GM19239 (cell line): ENCODE data around the gene CCDC66.

ENCODE experiments used
- DNase-seq: peaks from one replicate; pipeline ENCODE4 v3.0.0; 2011; ENCODE audit warnings: low spot score; ENCODE audit not compliant: insufficient read length
- FAIRE-seq: peaks from 2 replicates; lab custom pipeline; 2011; peaks lifted over from hg19 to GRCh38; lab: Jason Lieb, UNC

CCDC66 gene

GRCh38 chr3:56620371-56620770 is 63.4 kb downstream of the CCDC66 start:
- no peak for DNase-seq

GRCh38 chr3:56621681-56622080 is 64.7 kb downstream of the CCDC66 start:
- DNase-seq (no peak), FAIRE-seq (no peak)

More at GRCh38 chr3:56620371-56620770, 63.4 kb downstream of the CCDC66 start:
- peak; percentile 4 for FAIRE-seq

- DNase-seq (no peak), FAIRE-seq (no peak)
These were observed 65.4 kb downstream of the CCDC66 start for GRCh38 chr3:56622381-56622780.

GRCh38 chr3:56624725-56625124 is 67.8 kb downstream of the CCDC66 start:
- no peak for DNase-seq
- no peak for FAIRE-seq

GRCh38 chr3:56629047-56629446 is 72.1 kb downstream of the CCDC66 start:
- FAIRE-seq = peak; percentile 69
- DNase-seq = no peak

- FAIRE-seq = no peak
These were observed 72.5 kb downstream of the CCDC66 start for GRCh38 chr3:56629451-56629850.

GRCh38 chr3:56630966-56631365 is 74.0 kb downstream of the CCDC66 start:
- DNase-seq (no peak), FAIRE-seq (no peak)

More at GRCh38 chr3:56629451-56629850, 72.5 kb downstream of the CCDC66 start:
- DNase-seq = no peak

GRCh38 chr3:56633181-56633580 is 76.2 kb downstream of the CCDC66 start:
- FAIRE-seq = no peak
- no peak for DNase-seq

- FAIRE-seq = no peak
- DNase-seq = no peak
These were observed 76.9 kb downstream of the CCDC66 start for GRCh38 chr3:56633602-56634535.

GRCh38 chr3:56645407-56645806 is 88.4 kb downstream of the CCDC66 start:
- DNase-seq (no peak), FAIRE-seq (no peak)

GRCh38 chr3:56654460-56654859 is 97.5 kb downstream of the CCDC66 start:
- DNase-seq (no peak), FAIRE-seq (no peak)

- FAIRE-seq (no peak), DNase-seq (no peak)
These were observed 98.7 kb downstream of the CCDC66 start for GRCh38 chr3:56655709-56656108.

- FAIRE-seq = no peak
- no peak for DNase-seq
These were observed 107.8 kb downstream of the CCDC66 start for GRCh38 chr3:56664823-56665222.

GRCh38 chr3:56667973-56668579 is 111.1 kb downstream of the CCDC66 start:
- DNase-seq = no peak
- no peak for FAIRE-seq
